GM18867 (cell line): ENCODE measurements around the gene PPFIA1.
"Not testable (repeated sequence)": the region's sequence is repeated elsewhere in the genome, so short reads cannot be mapped to it uniquely, and the experiment has no call there.

Source experiments
- ATAC-seq: cut with Tn5 transposase; IDR thresholded peaks from one replicate; pipeline ENCODE4 v1.9.1; 2021; ENCODE audit warnings: mild to moderate bottlenecking, moderate library complexity; ENCODE audit not compliant: unreplicated experiment

PPFIA1 gene

GRCh38 chr11:70295166-70295565 is 24.7 kb downstream of the PPFIA1 start:
- not testable (repeated sequence) for ATAC-seq

GRCh38 chr11:70296681-70297080 is 26.2 kb downstream of the PPFIA1 start:
- ATAC-seq = no peak

GRCh38 chr11:70297341-70297740 is 26.9 kb downstream of the PPFIA1 start:
- no peak for ATAC-seq

GRCh38 chr11:70298243-70298915 is 27.9 kb downstream of the PPFIA1 start:
- ATAC-seq = no peak

- ATAC-seq = no peak
Measured at GRCh38 chr11:70299636-70300035, 29.1 kb downstream of the PPFIA1 start.

GRCh38 chr11:70301191-70301590 is 30.7 kb downstream of the PPFIA1 start:
- no peak for ATAC-seq

GRCh38 chr11:70301721-70302418 is 31.4 kb downstream of the PPFIA1 start:
- no peak for ATAC-seq

- ATAC-seq = no peak
Measured at GRCh38 chr11:70302419-70302752, 31.9 kb downstream of the PPFIA1 start.

- no peak for ATAC-seq
Measured at GRCh38 chr11:70303070-70303469, 32.6 kb downstream of the PPFIA1 start.

GRCh38 chr11:70304208-70304603 is 33.7 kb downstream of the PPFIA1 start:
- ATAC-seq = no peak

GRCh38 chr11:70305501-70305900 is 35.0 kb downstream of the PPFIA1 start:
- no peak for ATAC-seq

- ATAC-seq = no peak
Measured at GRCh38 chr11:70306586-70307033, 36.1 kb downstream of the PPFIA1 start.

- no peak for ATAC-seq
Measured at GRCh38 chr11:70307176-70307575, 36.7 kb downstream of the PPFIA1 start.

GRCh38 chr11:70311616-70312015 is 41.1 kb downstream of the PPFIA1 start:
- no peak for ATAC-seq

GRCh38 chr11:70312401-70313357 is 42.2 kb downstream of the PPFIA1 start:
- ATAC-seq = no peak

GRCh38 chr11:70313945-70314344 is 43.5 kb downstream of the PPFIA1 start:
- no peak for ATAC-seq

GRCh38 chr11:70314730-70315129 is 44.2 kb downstream of the PPFIA1 start:
- no peak for ATAC-seq

- no peak for ATAC-seq
Measured at GRCh38 chr11:70315716-70316115, 45.2 kb downstream of the PPFIA1 start.

GRCh38 chr11:70317581-70318305 is 47.3 kb downstream of the PPFIA1 start:
- no peak for ATAC-seq

- ATAC-seq = no peak
Measured at GRCh38 chr11:70319396-70320076, 49.0 kb downstream of the PPFIA1 start.
